Kidney epithelial cell (primary cell): Measurements from ENCODE around the gene OXSM. TPM values are rescaled to one million over a fixed set of nuclear protein-coding genes. Genes with fewer than 3 reads are reported as not detected.

Experiments used
- DNase-seq: peaks from one replicate; pipeline ENCODE4 v3.0.0-alpha.2; 2010; ENCODE audit warnings: low read depth
- H3K27me3 ChIP-seq: 2 replicates; pipeline ENCODE4 v1.6.0; 2011; ENCODE audit warnings: low read length; ENCODE audit not compliant: control insufficient read depth, insufficient read depth
- H3K36me3 ChIP-seq: 2 replicates; pipeline ENCODE4 v1.5.1; 2011; ENCODE audit warnings: low read length; ENCODE audit not compliant: control insufficient read depth, insufficient read depth
- H3K4me3 ChIP-seq: 2 replicates; pipeline ENCODE4 v1.5.1; 2011; ENCODE audit warnings: low read depth, mild to moderate bottlenecking, control low read depth, low read length
- total RNA-seq: library from RNA; depleted of rRNA; stranded (reverse); fragments of >200 nt; gene quantifications from 2 replicates; pipeline ENCODE4 v1.2.3, GENCODE V29; 2015
- TF ChIP-seq, protein P1 (sequence below): IDR thresholded peaks from 2 replicates; pipeline ENCODE4 v1.5.1; 2011; ENCODE audit warnings: mild to moderate bottlenecking, moderate library complexity, low read length, control low read depth, inconsistent platforms; ENCODE audit not compliant: insufficient read depth, poor library complexity, severe bottlenecking

OXSM gene
- total RNA-seq, 1 donor from 2014 or later, result 15.1 TPM

DNA sequence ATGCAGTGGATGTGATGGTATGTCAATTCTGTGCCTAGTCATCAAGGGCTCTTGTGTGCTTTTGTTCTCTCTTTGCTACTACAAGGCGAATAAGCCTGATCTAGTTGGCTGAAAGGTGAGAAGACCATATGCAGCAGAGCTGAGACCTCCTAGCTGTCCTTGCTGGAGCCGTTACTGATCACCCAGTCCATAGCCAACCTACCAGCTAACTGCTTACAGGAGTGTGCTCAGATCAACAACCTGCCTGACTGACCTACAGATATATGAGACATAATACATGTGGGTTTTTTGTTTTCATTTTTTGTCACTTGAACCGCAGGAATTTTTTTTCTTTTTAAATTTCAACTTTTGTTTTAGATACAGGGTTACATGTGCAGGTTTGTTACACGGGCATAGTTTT, 22.8 kb downstream of the OXSM start:
- no peak for DNase-seq
- Histone ChIP-seq H3K27me3 (peaks cover 3% of the 10 kb centered on the region), H3K36me3 (no peaks in the 10 kb centered on the region), H3K4me3 (no peak overlapping the region)
- TF ChIP-seq, protein P1, sequence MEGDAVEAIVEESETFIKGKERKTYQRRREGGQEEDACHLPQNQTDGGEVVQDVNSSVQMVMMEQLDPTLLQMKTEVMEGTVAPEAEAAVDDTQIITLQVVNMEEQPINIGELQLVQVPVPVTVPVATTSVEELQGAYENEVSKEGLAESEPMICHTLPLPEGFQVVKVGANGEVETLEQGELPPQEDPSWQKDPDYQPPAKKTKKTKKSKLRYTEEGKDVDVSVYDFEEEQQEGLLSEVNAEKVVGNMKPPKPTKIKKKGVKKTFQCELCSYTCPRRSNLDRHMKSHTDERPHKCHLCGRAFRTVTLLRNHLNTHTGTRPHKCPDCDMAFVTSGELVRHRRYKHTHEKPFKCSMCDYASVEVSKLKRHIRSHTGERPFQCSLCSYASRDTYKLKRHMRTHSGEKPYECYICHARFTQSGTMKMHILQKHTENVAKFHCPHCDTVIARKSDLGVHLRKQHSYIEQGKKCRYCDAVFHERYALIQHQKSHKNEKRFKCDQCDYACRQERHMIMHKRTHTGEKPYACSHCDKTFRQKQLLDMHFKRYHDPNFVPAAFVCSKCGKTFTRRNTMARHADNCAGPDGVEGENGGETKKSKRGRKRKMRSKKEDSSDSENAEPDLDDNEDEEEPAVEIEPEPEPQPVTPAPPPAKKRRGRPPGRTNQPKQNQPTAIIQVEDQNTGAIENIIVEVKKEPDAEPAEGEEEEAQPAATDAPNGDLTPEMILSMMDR, result no peak

GRCh38 chr3:25817107-25817506, 27.2 kb downstream of the OXSM start:
- Histone ChIP-seq H3K27me3 (peaks cover 3% of the 10 kb centered on the region), H3K4me3 (no peak overlapping the region), H3K36me3 (no peaks in the 10 kb centered on the region)
- TF ChIP-seq, protein P1, result no peak
- DNase-seq, result no peak

DNA sequence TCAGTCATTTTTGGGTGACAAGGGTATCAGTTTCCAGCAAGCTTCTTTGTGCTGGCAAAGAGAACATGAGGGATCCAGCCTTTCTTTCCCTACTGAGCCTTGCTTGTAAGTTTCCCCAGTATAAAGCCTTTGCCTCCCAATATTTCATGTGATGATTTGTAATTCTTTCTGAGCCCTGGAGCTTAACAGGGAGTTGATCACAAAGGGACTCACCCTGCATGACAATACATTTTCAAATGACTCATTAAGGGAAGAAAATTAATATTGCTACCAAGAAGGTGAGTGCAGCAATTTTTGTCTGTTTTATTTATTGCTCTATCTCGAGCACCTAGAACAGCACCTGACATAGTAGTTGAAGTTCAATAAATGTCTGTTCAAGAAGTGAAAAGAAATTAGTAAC, 27.7 kb downstream of the OXSM start:
- H3K4me3 ChIP-seq, result no peak overlapping the region
- TF ChIP-seq, protein P1, result no peak
- H3K36me3 ChIP-seq, result no peaks in the 10 kb centered on the region
- H3K27me3 ChIP-seq, result peaks cover 3% of the 10 kb centered on the region
- no peak for DNase-seq

DNA sequence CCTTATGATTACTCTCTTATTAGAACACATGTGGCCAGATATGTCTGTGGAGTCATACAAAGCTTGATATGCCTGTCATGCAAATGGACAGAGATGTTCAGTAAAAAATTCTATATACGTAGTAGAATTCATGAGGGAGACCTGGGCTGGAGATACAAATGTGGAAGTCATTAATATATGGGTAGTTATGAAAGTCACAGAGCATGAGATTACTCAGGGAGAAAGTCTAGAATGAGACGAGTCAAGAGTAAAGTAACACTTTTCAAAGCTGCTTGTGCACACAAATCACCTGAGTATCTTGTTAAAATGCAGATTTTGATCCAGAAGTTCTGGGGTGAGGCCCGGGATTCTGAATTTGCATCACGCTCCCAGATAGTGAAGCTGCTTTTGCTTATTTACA, 28.4 kb downstream of the OXSM start:
- no peaks in the 10 kb centered on the region for H3K36me3 ChIP-seq
- no peak for DNase-seq
- no peak overlapping the region for H3K4me3 ChIP-seq
- TF ChIP-seq, protein P1, result no peak
- H3K27me3 ChIP-seq, result peaks cover 3% of the 10 kb centered on the region

DNA sequence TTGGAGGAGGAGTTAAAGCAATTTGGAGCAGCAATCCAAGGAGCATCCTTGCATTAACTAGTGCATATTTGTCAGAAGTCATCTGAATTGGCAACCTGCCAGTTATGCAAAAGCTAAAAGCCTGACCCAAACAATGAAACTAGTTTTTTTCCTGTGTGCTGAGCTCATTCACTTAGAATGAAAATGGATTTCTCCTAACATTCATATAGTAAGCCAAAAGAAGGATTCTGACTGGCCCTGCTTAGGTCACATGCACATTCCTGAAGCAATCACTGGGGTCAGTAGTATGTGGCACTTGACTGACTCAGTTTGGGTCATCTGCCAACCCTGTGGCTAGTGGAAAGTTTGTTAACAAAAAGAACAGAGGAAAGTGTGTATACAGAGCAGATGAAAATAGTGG, 30.5 kb downstream of the OXSM start:
- peak; percentile 75 for DNase-seq
- TF ChIP-seq, protein P1, result no peak
- Histone ChIP-seq H3K36me3 (no peaks in the 10 kb centered on the region), H3K4me3 (no peak overlapping the region), H3K27me3 (peaks cover 3% of the 10 kb centered on the region)

- no peak for DNase-seq
- no peak overlapping the region for H3K4me3 ChIP-seq
- H3K36me3 ChIP-seq, result no peaks in the 10 kb centered on the region
- peaks cover 3% of the 10 kb centered on the region for H3K27me3 ChIP-seq
- TF ChIP-seq, protein P1, result no peak
Measured at GRCh38 chr3:25820816-25821486, 31.1 kb downstream of the OXSM start.
